HG03575 (cell line): ENCODE measurements around the gene C17orf67.

ENCODE experiments used
- ATAC-seq: cut with Tn5 transposase; IDR thresholded peaks from one replicate; pipeline ENCODE4 v1.9.1; 2021; ENCODE audit not compliant: unreplicated experiment, insufficient number of reproducible peaks, low FRiP score; ENCODE audit errors: extremely low read depth

Gene C17orf67

GRCh38 chr17:56752263-56752836 lies 81.4 kb downstream of the C17orf67 start:
- ATAC-seq, result no peak

GRCh38 chr17:56751145-56751738 lies 82.5 kb downstream of the C17orf67 start:
- ATAC-seq, result no peak

GRCh38 chr17:56744721-56745120 lies 89.0 kb downstream of the C17orf67 start:
- ATAC-seq, result no peak

- ATAC-seq, result no peak
Observed at GRCh38 chr17:56742601-56743000, 91.1 kb downstream of the C17orf67 start.
